Nephron (organoid): Measurements from ENCODE around the gene PNCK.
A peak's percentile ranks its signal among the peaks of the same experiment; 100 is the strongest.
"Not testable (repeated sequence)": the region's sequence is repeated elsewhere in the genome, so short reads cannot be mapped to it uniquely, and the experiment has no call there.

Experiments used
- H3K27ac Mint-ChIP-seq, 3 experiments: 2 replicates each; pipeline ENCODE4 v1.8.0; 2020; ENCODE audit warnings: mixed read lengths in 3 of 3, mild to moderate bottlenecking in 2 of 3, moderate library complexity in 1 of 3
- H3K27me3 Mint-ChIP-seq: 2 replicates; pipeline ENCODE4 v1.8.0; 2021; ENCODE audit warnings: low read depth, mild to moderate bottlenecking, moderate library complexity, mixed read lengths
- H3K36me3 Mint-ChIP-seq: 2 replicates; pipeline ENCODE4 v1.8.0; 2020; ENCODE audit warnings: low read depth, mixed read lengths
- H3K4me1 Mint-ChIP-seq: 2 replicates; pipeline ENCODE4 v1.8.0; 2020; ENCODE audit warnings: mixed read lengths
- H3K4me3 Mint-ChIP-seq, 3 experiments: 2 replicates each; pipeline ENCODE4 v1.8.0; 2020; ENCODE audit warnings: mild to moderate bottlenecking in 3 of 3, mixed read lengths in 3 of 3, moderate library complexity in 2 of 3
- H3K9me3 Mint-ChIP-seq: 2 replicates; pipeline ENCODE4 v1.8.0; 2020; ENCODE audit warnings: mixed read lengths
- CTCF ChIP-seq, 3 experiments: fragments of 200-600 bp; sonication (generic); IDR thresholded peaks; one replicate each; pipeline ENCODE4 v1.5.0; 2021; ENCODE audit warnings: antibody characterized with exemption in 3 of 3; ENCODE audit not compliant: unreplicated experiment in 3 of 3

PNCK gene

GRCh38 chrX:153697924-153698865 lies 24.6 kb upstream of the PNCK start:
- peaks cover 21% of the 10 kb centered on the region for H3K36me3 Mint-ChIP-seq
- TF ChIP-seq CTCF (IDR thresholded peaks at IDR 0.05; ENCODE audit: unreplicated experiment in 3 of 3): no peak
- H3K27me3 Mint-ChIP-seq: peaks cover 4% of the 10 kb centered on the region

GRCh38 chrX:153696986-153697722 lies 23.5 kb upstream of the PNCK start:
- H3K36me3 Mint-ChIP-seq: peaks cover 21% of the 10 kb centered on the region
- peaks cover 13% of the 10 kb centered on the region for H3K9me3 Mint-ChIP-seq
- H3K4me3 Mint-ChIP-seq, H3K27me3 Mint-ChIP-seq: not testable (repeated sequence)
- H3K4me1 Mint-ChIP-seq: peaks cover 14% of the 10 kb centered on the region
- peak overlapping the region in 2 of 3 experiments; percentile 24 to 29 for H3K27ac Mint-ChIP-seq

More at GRCh38 chrX:153697924-153698865, 24.6 kb upstream of the PNCK start:
- Mint-ChIP-seq H3K4me3 (no peak overlapping the region), H3K27ac (no peak overlapping the region), H3K4me1 (peaks cover 14% of the 10 kb centered on the region), H3K9me3 (peaks cover 13% of the 10 kb centered on the region)

GRCh38 chrX:153696538-153696937 lies 22.9 kb upstream of the PNCK start:
- H3K36me3 Mint-ChIP-seq: peaks cover 21% of the 10 kb centered on the region
- H3K27me3 Mint-ChIP-seq: not testable (repeated sequence)

GRCh38 chrX:153696100-153696499 lies 22.5 kb upstream of the PNCK start:
- no peak for TF ChIP-seq CTCF (IDR thresholded peaks at IDR 0.05; ENCODE audit: unreplicated experiment in 3 of 3)
- H3K36me3 Mint-ChIP-seq: peaks cover 21% of the 10 kb centered on the region
- no peak overlapping the region for H3K4me3 Mint-ChIP-seq
- H3K27ac Mint-ChIP-seq: no peak overlapping the region
- peaks cover 4% of the 10 kb centered on the region for H3K27me3 Mint-ChIP-seq
- peaks cover 14% of the 10 kb centered on the region for H3K4me1 Mint-ChIP-seq
- peaks cover 13% of the 10 kb centered on the region for H3K9me3 Mint-ChIP-seq

More at GRCh38 chrX:153696538-153696937, 22.9 kb upstream of the PNCK start:
- not testable (repeated sequence) for H3K4me3 Mint-ChIP-seq, H3K27ac Mint-ChIP-seq
- H3K9me3 Mint-ChIP-seq: peaks cover 13% of the 10 kb centered on the region
- H3K4me1 Mint-ChIP-seq: peaks cover 14% of the 10 kb centered on the region

GRCh38 chrX:153694687-153695270 lies 21.2 kb upstream of the PNCK start:
- Mint-ChIP-seq H3K9me3 (peaks cover 13% of the 10 kb centered on the region), H3K36me3 (peaks cover 21% of the 10 kb centered on the region), H3K27me3 (peaks cover 4% of the 10 kb centered on the region), H3K27ac (no peak overlapping the region), H3K4me1 (peaks cover 10% of the 10 kb centered on the region), H3K4me3 (no peak overlapping the region)
- TF ChIP-seq CTCF (IDR thresholded peaks at IDR 0.05; ENCODE audit: unreplicated experiment in 3 of 3): no peak

- not testable (repeated sequence) for H3K27ac Mint-ChIP-seq, H3K4me3 Mint-ChIP-seq, H3K27me3 Mint-ChIP-seq
- H3K9me3 Mint-ChIP-seq: peaks cover 13% of the 10 kb centered on the region
- peaks cover 21% of the 10 kb centered on the region for H3K36me3 Mint-ChIP-seq
- H3K4me1 Mint-ChIP-seq: peaks cover 10% of the 10 kb centered on the region
Measured at GRCh38 chrX:153694256-153694655, 20.6 kb upstream of the PNCK start.
